ENCODE data around the gene ZNF771. TPM values are rescaled to one million over a fixed set of nuclear protein-coding genes. Genes with fewer than 3 reads are reported as not detected.

Gene ZNF771
- total and polyA plus RNA-seq, 9 of the 15 experiments (the other 6 are each of a cell fraction or from before 2014, with no cell fraction given): 1.5 to 12.6 (median 4.4) TPM

- TF ChIP-seq ZNF592 (IDR thresholded peaks at IDR 0.05): no peak
- peak; percentile 41; the same call in 1 of the 2 replicates for TF ChIP-seq BRD4 (IDR thresholded peaks at IDR 0.05)
- no peak for TF ChIP-seq TGIF2 (CRISPR knock-in tag; IDR thresholded peaks at IDR 0.05)
- 0 out of 2 replicates have a peak, but pooled peaks have one; percentile 52 for TF ChIP-seq HMG20B (CRISPR knock-in tag; IDR thresholded peaks at IDR 0.05)
- TF ChIP-seq MYNN (IDR thresholded peaks at IDR 0.05): no peak
- no peak for TF ChIP-seq MYNN (CRISPR knock-in tag; IDR thresholded peaks at IDR 0.05)
- TF ChIP-seq THRB (CRISPR knock-in tag; conservative IDR thresholded peaks at IDR 0.05): 0 out of 2 replicates have a peak, but pooled peaks have one; percentile 17
- no peak for TF ChIP-seq ZNF239 (CRISPR knock-in tag; IDR thresholded peaks at IDR 0.05)
- TF ChIP-seq ZNF785 (CRISPR knock-in tag; IDR thresholded peaks at IDR 0.05): no peak
Measured at GRCh38 chr16:30394592-30395154, 12.7 kb upstream of the ZNF771 start (continued).

Data from K562 (cell line).